SK-N-SH treated with all-trans-retinoic acid at 6 μM for 48 hours (cell line): Measurements from ENCODE around the gene PRR30.

Experiments
- ARNTL ChIP-seq: fragments of 450-650 bp; formaldehyde crosslinking; IDR thresholded peaks from 2 replicates; pipeline ENCODE4 v1.5.0; 2020; ENCODE audit warnings: low read depth, mild to moderate bottlenecking, moderate library complexity, borderline replicate concordance
- BACH2 ChIP-seq: fragments of 250-450 bp; sonication (Bioruptor Pico); IDR thresholded peaks from 2 replicates; pipeline ENCODE4 v1.9.0; 2021; ENCODE audit warnings: mild to moderate bottlenecking, borderline replicate concordance
- CREB5 ChIP-seq: fragments of 250-450 bp; sonication (Bioruptor Pico); IDR thresholded peaks from 2 replicates; pipeline ENCODE4 v1.5.1; 2020; ENCODE audit warnings: low read depth, mild to moderate bottlenecking, moderate library complexity
- CSDC2 ChIP-seq: fragments of 250-450 bp; sonication (Bioruptor Pico); IDR thresholded peaks from 2 replicates; pipeline ENCODE4 v1.5.0; 2020; ENCODE audit warnings: mild to moderate bottlenecking, moderate library complexity
- ESRRG ChIP-seq: fragments of 250-450 bp; sonication (Bioruptor Pico); IDR thresholded peaks from 2 replicates; pipeline ENCODE4 v1.6.1; 2021; ENCODE audit warnings: mild to moderate bottlenecking
- PATZ1 ChIP-seq: fragments of 250-450 bp; sonication (Bioruptor Pico); IDR thresholded peaks from 2 replicates; pipeline ENCODE4 v1.8.0; 2020; ENCODE audit warnings: mild to moderate bottlenecking, moderate library complexity, borderline replicate concordance
- POU6F1 ChIP-seq: fragments of 250-450 bp; sonication (Bioruptor Pico); IDR thresholded peaks from 2 replicates; pipeline ENCODE4 v1.8.0; 2021; ENCODE audit warnings: low read depth, mild to moderate bottlenecking, moderate library complexity, borderline replicate concordance
- PPARA ChIP-seq: fragments of 250-450 bp; sonication (Bioruptor Pico); IDR thresholded peaks from 2 replicates; pipeline ENCODE4 v1.5.0; 2020; ENCODE audit warnings: mild to moderate bottlenecking, borderline replicate concordance
- RARB ChIP-seq: fragments of 250-450 bp; sonication (Bioruptor Pico); IDR thresholded peaks from 2 replicates; pipeline ENCODE4 v1.8.0; 2021; ENCODE audit warnings: mild to moderate bottlenecking, moderate library complexity
- TOX ChIP-seq: fragments of 250-450 bp; sonication (Bioruptor Pico); IDR thresholded peaks from 2 replicates; pipeline ENCODE4 v1.8.0; 2021; ENCODE audit warnings: mild to moderate bottlenecking, moderate library complexity, borderline replicate concordance
- ZFP3 ChIP-seq: fragments of 250-450 bp; sonication (Bioruptor Pico); IDR thresholded peaks from 2 replicates; pipeline ENCODE4 v1.5.0; 2020; ENCODE audit warnings: mild to moderate bottlenecking, moderate library complexity
- ZFP30 ChIP-seq: fragments of 450-650 bp; formaldehyde crosslinking; IDR thresholded peaks from 2 replicates; pipeline ENCODE4 v1.5.0; 2022; ENCODE audit warnings: mild to moderate bottlenecking, moderate library complexity
- ZNF8 ChIP-seq: fragments of 450-650 bp; formaldehyde crosslinking; IDR thresholded peaks from 2 replicates; pipeline ENCODE4 v1.5.0; 2020; ENCODE audit warnings: mild to moderate bottlenecking, moderate library complexity

- no peak for TF ChIP-seq PPARA (CRISPR knock-in tag)
- no peak for TF ChIP-seq ARNTL (CRISPR knock-in tag)
- TF ChIP-seq ZFP3 (CRISPR knock-in tag) = no peak
- TF ChIP-seq PATZ1 (CRISPR knock-in tag) = no peak
- TF ChIP-seq CSDC2 = no peak
- TF ChIP-seq CREB5 (CRISPR knock-in tag) = no peak
- TF ChIP-seq BACH2 (CRISPR knock-in tag) = no peak
- TF ChIP-seq RARB (CRISPR knock-in tag) = no peak
- no peak for TF ChIP-seq ZNF8 (CRISPR knock-in tag)
- no peak for TF ChIP-seq POU6F1 (CRISPR knock-in tag)
- TF ChIP-seq TOX (CRISPR knock-in tag) = no peak
- no peak for TF ChIP-seq ESRRG
- TF ChIP-seq ZFP30 (CRISPR knock-in tag) = no peak
Measured at GRCh38 chr2:27162151-27163121, 23.2 kb upstream of the PRR30 start.
